ENCODE measurements around the gene SLC37A1. TPM values are rescaled to one million over a fixed set of nuclear protein-coding genes. Genes with fewer than 3 reads are reported as not detected.

Gene SLC37A1
- polyA plus RNA-seq, 3 donors, result 7.1 to 12.6 (median 7.5) TPM

DNA sequence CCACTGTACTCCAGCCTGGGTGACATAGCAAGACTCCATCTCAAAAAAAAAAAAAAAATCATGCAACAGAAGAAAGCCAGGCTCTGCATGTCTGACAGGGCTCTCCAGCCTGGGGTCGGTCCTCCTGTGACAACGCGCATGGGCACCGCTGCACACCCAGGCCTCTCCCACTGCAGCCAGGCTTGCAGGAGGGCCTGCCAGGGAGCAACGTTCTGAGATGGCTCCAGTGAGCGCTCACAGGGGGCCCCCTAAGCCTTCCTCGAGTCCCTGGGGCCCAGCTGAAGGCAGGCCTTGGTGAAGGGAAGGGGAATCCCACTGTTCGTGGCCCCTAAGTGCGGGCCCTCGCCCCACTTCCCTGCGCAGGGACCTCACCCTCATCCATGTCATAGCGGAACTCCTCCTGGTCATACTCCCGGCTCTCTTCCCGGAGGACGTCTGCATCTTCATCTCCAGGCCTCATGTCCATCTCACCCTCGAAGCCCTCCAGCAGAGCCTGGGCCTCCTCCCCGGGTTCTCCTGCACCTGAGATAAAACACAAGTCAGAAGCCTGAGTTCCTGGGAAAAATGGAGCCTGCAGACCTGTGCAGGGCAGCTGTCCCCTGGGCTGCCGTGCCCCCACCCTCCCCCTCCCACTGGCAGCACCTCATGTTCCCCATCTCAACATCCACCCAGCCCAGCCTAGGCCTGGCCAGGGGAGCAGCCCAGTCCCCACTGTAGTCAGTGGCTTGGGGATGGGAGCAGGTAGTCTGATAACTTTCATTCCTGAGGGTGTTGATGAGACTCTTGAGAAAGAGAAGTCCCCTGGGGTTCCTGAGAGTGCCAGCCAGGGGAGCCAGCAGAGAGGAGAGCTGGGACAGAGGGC lies 37.9 kb upstream of the SLC37A1 start:
- no peak for DNase-seq (ENCODE audit: extremely low read depth in 1 of 11, low read depth in 9 of 11, low spot score in 4 of 11)

- no peak for DNase-seq (ENCODE audit: extremely low read depth in 1 of 11, low read depth in 9 of 11, low spot score in 4 of 11)
Measured at GRCh38 chr21:42476388-42477331, 37.0 kb upstream of the SLC37A1 start.

DNA sequence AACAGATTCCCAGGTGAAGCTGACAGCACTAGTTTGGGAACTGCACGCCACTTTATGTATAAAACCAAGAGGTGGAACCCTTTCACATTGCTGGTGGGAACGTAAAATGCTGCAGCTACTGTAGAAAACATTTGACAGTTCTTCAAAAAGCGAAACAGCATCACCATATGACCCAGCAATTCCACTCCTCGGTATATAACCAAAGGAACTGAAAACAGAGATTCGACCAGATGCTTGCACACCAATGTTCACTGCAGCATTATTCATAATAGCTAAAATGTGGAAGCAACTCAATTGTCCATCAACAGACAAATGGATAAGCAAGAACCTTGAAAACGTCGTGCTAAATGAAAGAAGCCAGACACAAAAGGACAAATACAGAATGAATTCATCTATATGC lies 35.1 kb upstream of the SLC37A1 start:
- DNase-seq (ENCODE audit: extremely low read depth in 1 of 11, low read depth in 9 of 11, low spot score in 4 of 11), result no peak

DNA sequence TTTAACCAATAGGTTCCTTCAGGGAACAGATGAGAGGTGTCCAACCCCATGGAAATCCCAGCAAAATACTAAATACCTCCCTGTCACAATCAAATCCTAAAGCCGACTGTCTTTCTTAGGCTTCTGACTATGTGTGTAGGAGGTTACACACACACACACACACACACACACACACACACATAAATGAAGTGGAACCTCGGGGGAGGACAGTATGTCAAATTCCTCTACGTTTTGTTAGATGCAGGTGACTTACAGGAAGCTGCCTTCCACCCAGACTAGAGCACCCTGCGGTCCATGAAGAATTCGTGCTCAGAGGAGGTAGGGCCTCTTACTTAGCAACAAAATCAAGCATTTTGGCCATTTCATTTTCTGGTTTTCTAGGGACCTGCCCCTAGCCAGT lies 34.1 kb upstream of the SLC37A1 start:
- no peak for DNase-seq (ENCODE audit: extremely low read depth in 1 of 11, low read depth in 9 of 11, low spot score in 4 of 11)

- DNase-seq (ENCODE audit: extremely low read depth in 1 of 11, low read depth in 9 of 11, low spot score in 4 of 11), result no peak
Measured at GRCh38 chr21:42480736-42481135, 32.9 kb upstream of the SLC37A1 start.

GRCh38 chr21:42481169-42481568 lies 32.5 kb upstream of the SLC37A1 start:
- DNase-seq (ENCODE audit: extremely low read depth in 1 of 11, low read depth in 9 of 11, low spot score in 4 of 11), result no peak

- DNase-seq (ENCODE audit: extremely low read depth in 1 of 11, low read depth in 9 of 11, low spot score in 4 of 11), result no peak
Measured at GRCh38 chr21:42484966-42485365, 28.7 kb upstream of the SLC37A1 start.

GRCh38 chr21:42486072-42486471 lies 27.6 kb upstream of the SLC37A1 start:
- DNase-seq (ENCODE audit: extremely low read depth in 1 of 11, low read depth in 9 of 11, low spot score in 4 of 11), result no peak

DNA sequence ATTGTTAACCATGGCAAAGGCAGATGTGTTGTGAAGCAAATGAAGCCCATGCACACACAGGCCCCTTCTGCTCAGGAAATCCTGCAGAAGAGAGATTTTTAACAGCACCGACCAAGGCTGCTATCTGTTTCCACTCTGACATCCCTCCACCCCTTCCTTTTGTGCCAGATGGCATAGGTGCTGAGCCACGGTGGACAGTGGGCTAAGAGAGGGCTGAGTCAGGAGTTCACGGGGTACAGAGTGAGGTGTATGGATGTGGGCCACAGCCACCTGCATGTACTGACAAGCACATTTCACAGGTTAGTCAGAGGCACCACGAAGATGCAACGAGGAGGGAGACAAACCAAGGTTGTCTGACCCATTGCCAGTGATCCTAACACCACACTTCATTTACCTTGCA lies 27.1 kb upstream of the SLC37A1 start:
- DNase-seq (ENCODE audit: extremely low read depth in 1 of 11, low read depth in 9 of 11, low spot score in 4 of 11), result no peak

DNA sequence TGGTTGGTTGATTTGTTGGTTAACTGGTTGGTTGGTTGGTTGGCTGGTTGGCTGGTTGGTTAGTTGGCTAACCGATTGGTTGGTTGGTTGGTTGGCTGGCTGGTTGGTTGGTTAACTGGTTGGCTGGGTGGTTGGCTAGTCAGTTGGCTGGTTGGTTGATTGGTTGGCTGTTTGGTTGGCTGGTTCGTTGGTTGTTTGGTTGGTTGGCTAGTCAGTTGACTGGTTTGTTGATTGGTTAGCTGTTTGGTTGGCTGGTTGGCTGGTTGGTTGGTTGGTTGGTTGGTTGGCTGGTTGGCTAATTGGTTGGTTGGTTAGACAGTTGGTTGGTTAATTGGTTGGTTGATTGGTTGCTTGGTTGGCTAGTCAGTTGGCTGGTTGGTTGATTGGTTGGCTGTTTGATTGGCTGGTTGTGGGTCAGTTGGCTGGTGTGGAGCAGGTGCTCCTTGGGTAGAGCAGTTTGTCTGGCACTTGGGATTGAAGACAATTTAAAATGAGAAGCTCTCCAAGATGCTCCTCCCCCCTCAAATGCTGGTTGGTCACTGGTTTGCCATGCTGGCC lies 24.6 kb upstream of the SLC37A1 start:
- no peak for DNase-seq (ENCODE audit: extremely low read depth in 1 of 11, low read depth in 9 of 11, low spot score in 4 of 11)

GRCh38 chr21:42489991-42490390 lies 23.7 kb upstream of the SLC37A1 start:
- no peak for DNase-seq (ENCODE audit: extremely low read depth in 1 of 11, low read depth in 9 of 11, low spot score in 4 of 11)

DNA sequence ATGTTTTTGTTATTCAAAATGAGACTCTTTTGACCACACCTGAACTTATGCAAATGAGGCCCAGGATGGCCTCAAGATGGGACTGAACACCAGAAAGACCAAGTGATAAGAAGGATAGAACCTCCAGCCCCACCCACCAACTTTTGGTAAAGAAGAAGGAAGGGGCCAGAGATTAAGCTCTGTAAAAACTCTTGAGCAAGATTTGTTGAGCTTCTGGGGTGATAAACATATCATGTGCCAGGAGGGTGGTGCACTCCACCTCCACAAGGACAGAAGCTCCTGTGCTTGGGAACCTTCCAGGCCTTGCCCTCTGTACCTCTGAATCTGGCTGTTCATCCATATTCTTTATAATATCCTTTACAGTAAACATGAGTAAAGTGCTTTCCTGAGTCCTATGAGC lies 22.9 kb upstream of the SLC37A1 start:
- DNase-seq (ENCODE audit: extremely low read depth in 1 of 11, low read depth in 9 of 11, low spot score in 4 of 11), result no peak

- DNase-seq (ENCODE audit: extremely low read depth in 1 of 11, low read depth in 9 of 11, low spot score in 4 of 11), result no peak
Measured at GRCh38 chr21:42491328-42491727, 22.3 kb upstream of the SLC37A1 start.

- no peak for DNase-seq (ENCODE audit: extremely low read depth in 1 of 11, low read depth in 9 of 11, low spot score in 4 of 11)
Measured at GRCh38 chr21:42492201-42492600, 21.5 kb upstream of the SLC37A1 start.

DNA sequence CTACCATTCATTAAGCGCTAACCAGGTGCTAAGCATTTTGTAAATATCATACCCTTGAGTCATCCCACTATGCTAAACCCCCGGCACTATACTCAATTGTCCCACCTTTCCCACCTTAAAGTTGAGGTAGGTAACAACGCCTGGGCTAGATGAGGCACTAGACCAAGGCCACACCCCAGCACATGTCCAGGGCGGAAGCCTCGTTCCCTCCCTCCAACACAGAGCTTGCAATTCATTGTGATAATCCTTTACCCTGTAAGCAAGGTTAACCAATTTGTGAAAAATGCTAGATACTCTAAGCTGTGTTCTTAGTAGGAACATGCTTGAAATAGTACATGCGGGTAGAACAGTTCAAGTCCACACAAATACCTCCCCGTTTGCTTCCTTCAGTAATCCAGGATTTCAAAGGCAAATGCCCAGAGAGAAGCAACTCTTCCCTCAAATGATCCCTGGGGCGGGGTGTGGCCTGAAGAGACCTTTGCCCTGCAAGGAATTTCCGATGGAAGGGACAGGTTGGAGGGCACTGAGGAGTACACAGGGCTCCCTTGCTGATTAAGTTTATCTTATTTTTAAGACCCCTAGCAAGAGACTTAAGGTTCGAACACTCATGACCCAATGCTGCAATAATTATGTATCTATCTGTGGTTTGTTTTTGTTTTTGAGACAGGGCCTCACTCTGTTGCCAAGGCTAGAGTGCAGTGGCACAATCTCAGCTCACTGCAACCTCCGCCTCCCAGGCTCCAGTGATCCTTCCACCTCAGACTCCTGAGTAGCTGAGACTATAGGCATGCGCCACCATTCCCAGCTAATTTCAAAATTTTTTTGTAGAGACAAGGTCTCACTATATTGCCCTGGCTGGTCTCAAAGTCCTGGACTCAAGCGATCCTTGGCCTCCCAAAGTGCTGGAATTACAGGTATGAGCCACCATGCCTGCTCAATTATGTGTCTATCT lies 20.3 kb upstream of the SLC37A1 start:
- DNase-seq (ENCODE audit: extremely low read depth in 1 of 11, low read depth in 9 of 11, low spot score in 4 of 11), result no peak

GRCh38 chr21:42495027-42495426 lies 18.6 kb upstream of the SLC37A1 start:
- no peak for DNase-seq (ENCODE audit: extremely low read depth in 1 of 11, low read depth in 9 of 11, low spot score in 4 of 11)

DNA sequence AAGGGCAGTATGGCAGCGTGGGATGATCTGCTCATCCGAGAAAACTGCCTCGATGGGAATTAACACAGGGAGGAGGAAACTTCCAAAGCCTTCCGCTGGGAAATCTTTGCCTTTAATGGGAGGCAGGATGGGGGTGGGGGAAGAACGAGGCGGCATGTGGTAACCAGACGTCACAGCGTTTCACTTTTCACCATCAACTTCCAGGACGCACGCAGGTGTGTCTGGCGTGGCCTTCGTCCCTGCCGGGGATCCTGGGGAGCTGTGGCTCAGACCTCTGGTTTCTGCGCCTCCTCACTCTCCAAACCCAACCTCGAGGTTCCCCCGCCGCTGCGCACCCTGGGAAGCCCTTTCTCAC lies 17.9 kb upstream of the SLC37A1 start:
- DNase-seq (ENCODE audit: extremely low read depth in 1 of 11, low read depth in 9 of 11, low spot score in 4 of 11), result peak in 1 of 11 donors; percentile 19

GRCh38 chr21:42496120-42496838 lies 17.4 kb upstream of the SLC37A1 start, which contains the start of gene RSPH1:
Gene RSPH1 (minus strand): TSS chr21:42496224. CDS start chr21:42496186, 38 bp downstream.
- peak; percentile 96 to 100 (median 99) for DNase-seq (ENCODE audit: extremely low read depth in 1 of 11, low read depth in 9 of 11, low spot score in 4 of 11)
